Upper lobe of right lung (tissue), 1 donor: ENCODE results near the gene TMEM119. TPM values are rescaled to one million over a fixed set of nuclear protein-coding genes. Genes with fewer than 3 reads are reported as not detected.

Source experiments
- ATAC-seq: fragments of 200-7000 bp; cut with Tn5 transposase; one replicate; pipeline ENCODE4 v1.9.1; 2020; ENCODE audit warnings: mild to moderate bottlenecking, moderate library complexity
- DNase-seq: peaks from one replicate; pipeline ENCODE4 v3.0.0-alpha.2; 2020
- H3K27ac ChIP-seq: fragments of 200-600 bp; one replicate; pipeline ENCODE4 v1.8.0; 2022
- H3K27me3 ChIP-seq: fragments of 200-600 bp; one replicate; pipeline ENCODE4 v1.8.0; 2022; ENCODE audit warnings: mild to moderate bottlenecking
- H3K36me3 ChIP-seq: fragments of 200-600 bp; one replicate; pipeline ENCODE4 v1.8.0; 2022
- H3K4me1 ChIP-seq: fragments of 200-600 bp; one replicate; pipeline ENCODE4 v1.8.0; 2022
- H3K4me3 ChIP-seq: fragments of 200-600 bp; one replicate; pipeline ENCODE4 v1.8.0; 2022; ENCODE audit warnings: mild to moderate bottlenecking
- H3K9me3 ChIP-seq: fragments of 200-600 bp; one replicate; pipeline ENCODE4 v1.8.0; 2022
- intact Hi-C: fragments of 100-400 bp; cut with DNase I; formaldehyde crosslinking; loops from one replicate; pipeline ENCODE4 v1.11.0; 2022
- total RNA-seq: library from RNA; stranded (reverse); fragmentation: NEBNext Ultra II Directional; extraction: Animal tissue kit (Norgen Biotek cat#: 25700); gene quantifications from one replicate; pipeline ENCODE4 v1.2.1, GENCODE V29; 2021
- TF ChIP-seq, protein P1 (sequence below): fragments of 200-600 bp; IDR thresholded peaks from one replicate; pipeline ENCODE4 v1.8.0; 2022; ENCODE audit warnings: antibody characterized with exemption
- donor health status: DM: no; HTN: yes; CAD: no; lungs with severe emphysema.

The TMEM119 gene
- total RNA-seq, 1 donor from 2014 or later: 43.8 TPM

- H3K4me1 ChIP-seq: peaks cover 16% of the 10 kb centered on the region
- no peak overlapping the region for H3K27ac ChIP-seq
- no peak overlapping the region for H3K4me3 ChIP-seq
- ATAC-seq (no peak), DNase-seq (no peak)
- peaks cover 29% of the 10 kb centered on the region for H3K36me3 ChIP-seq
- intact Hi-C loops: no loop called here
- H3K9me3 ChIP-seq: no peaks in the 10 kb centered on the region
- TF ChIP-seq, protein P1, sequence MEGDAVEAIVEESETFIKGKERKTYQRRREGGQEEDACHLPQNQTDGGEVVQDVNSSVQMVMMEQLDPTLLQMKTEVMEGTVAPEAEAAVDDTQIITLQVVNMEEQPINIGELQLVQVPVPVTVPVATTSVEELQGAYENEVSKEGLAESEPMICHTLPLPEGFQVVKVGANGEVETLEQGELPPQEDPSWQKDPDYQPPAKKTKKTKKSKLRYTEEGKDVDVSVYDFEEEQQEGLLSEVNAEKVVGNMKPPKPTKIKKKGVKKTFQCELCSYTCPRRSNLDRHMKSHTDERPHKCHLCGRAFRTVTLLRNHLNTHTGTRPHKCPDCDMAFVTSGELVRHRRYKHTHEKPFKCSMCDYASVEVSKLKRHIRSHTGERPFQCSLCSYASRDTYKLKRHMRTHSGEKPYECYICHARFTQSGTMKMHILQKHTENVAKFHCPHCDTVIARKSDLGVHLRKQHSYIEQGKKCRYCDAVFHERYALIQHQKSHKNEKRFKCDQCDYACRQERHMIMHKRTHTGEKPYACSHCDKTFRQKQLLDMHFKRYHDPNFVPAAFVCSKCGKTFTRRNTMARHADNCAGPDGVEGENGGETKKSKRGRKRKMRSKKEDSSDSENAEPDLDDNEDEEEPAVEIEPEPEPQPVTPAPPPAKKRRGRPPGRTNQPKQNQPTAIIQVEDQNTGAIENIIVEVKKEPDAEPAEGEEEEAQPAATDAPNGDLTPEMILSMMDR: no peak
- no peaks in the 10 kb centered on the region for H3K27me3 ChIP-seq
Measured at GRCh38 chr12:108572166-108572790, 25.6 kb downstream of the TMEM119 start.

- ATAC-seq: no peak
- Histone ChIP-seq H3K36me3 (peaks cover 35% of the 10 kb centered on the region), H3K9me3 (no peaks in the 10 kb centered on the region), H3K27me3 (no peaks in the 10 kb centered on the region), H3K4me3 (no peak overlapping the region), H3K27ac (no peak overlapping the region), H3K4me1 (peaks cover 19% of the 10 kb centered on the region)
- no peak for DNase-seq
- intact Hi-C loops: no loop called here
- TF ChIP-seq, protein P1: no peak
Measured at GRCh38 chr12:108571609-108572165, 26.2 kb downstream of the TMEM119 start.

DNA sequence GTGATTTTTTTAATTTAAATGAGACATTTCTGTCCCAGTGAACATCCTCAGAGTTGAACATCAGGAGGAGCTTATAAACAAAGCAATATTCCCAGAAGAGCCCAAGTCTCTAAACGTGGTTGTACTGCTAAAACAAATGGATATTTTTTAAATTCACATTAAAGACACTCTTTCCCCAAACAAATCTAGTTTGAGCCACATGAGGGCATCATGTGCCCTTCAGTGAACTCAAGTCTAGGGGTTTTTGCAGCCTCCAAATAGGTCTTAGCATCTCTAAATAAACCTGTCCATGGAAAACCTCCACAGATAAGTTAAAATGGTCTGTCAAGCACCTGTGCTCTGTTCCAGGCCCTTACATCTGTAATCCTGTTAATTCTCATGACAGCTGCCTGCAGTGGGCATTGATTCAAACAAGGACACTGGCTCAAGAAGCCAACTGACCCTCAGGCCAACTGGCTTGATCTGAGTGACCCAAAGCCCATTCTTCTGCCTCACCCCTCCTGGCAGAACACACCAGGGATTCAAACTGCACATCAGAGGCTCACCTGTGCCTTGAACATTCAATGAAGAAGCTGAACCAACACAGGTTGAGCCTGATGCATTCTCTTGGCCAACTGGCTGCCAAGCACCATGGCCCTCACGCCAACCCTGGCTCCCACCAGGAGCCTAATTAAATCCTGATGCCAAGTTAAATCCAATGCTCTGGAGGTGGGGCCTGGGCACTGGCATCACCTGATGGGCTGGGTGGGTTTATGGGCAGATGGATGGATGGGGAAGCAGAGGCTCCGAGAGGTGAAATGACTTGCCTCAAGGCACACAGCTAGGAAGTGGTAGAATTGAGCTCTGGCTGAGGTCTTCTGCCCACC, 26.9 kb downstream of the TMEM119 start:
- no peak overlapping the region for H3K27ac ChIP-seq
- DNase-seq (no peak), ATAC-seq (no peak)
- H3K36me3 ChIP-seq: peaks cover 43% of the 10 kb centered on the region
- peaks cover 23% of the 10 kb centered on the region for H3K4me1 ChIP-seq
- intact Hi-C loops: no loop called here
- TF ChIP-seq, protein P1: peak; percentile 32
- no peak overlapping the region for H3K4me3 ChIP-seq
- no peaks in the 10 kb centered on the region for H3K27me3 ChIP-seq
- no peaks in the 10 kb centered on the region for H3K9me3 ChIP-seq

DNA sequence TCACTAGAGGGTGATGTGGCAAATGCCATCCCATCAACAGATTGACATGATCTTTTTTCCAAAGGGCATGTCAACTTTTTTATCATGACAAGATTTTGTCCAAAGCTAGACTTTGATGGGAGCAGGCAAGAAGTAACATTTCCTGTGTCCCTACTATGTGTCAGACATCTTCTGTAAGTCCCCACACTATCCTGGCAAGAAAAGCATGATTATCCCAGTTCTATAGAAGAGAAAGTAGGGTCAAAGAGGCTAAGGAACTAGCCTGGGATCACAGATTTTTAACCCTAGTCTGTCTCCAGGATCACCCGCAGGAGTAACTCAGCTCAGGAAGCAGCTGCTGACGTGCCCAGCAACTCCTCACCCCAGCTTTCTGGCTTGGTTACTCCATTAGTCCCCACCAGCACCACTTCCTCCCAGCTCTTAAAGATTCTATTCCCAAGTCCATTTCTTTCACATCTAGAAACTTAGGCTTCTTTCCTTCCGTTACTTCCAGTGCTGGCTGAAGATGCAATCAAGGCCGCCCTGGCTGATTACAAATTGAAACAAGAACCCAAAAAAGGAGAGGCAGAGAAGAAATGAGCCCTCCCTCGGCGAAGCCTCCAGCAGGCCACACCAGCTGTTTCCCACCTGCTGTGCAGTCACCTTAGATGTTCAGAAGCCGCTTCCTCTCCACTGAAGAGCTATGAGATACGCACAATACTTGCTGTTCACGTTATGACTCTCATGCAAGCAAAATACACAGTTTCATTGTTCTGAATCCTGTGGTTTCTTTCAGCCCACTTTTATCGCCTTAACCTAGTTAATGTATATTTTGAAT, 29.3 kb downstream of the TMEM119 start:
- ATAC-seq: no peak
- no peak overlapping the region for H3K4me3 ChIP-seq
- peak overlapping the region; percentile 43 for H3K27ac ChIP-seq
- TF ChIP-seq, protein P1: no peak
- peaks cover 36% of the 10 kb centered on the region for H3K4me1 ChIP-seq
- intact Hi-C loops: loop anchor here (10.0 kb wide), 1 partner anchor 236 kb away; no protein-coding TSS in a partner anchor
- H3K27me3 ChIP-seq: no peaks in the 10 kb centered on the region
- no peaks in the 10 kb centered on the region for H3K9me3 ChIP-seq
- H3K36me3 ChIP-seq: peaks cover 64% of the 10 kb centered on the region
- DNase-seq: no peak
